Fibroblast of lung (primary cell): ENCODE results near the gene HS3ST3B1.

Experiments used
- EZH2 ChIP-seq: IDR thresholded peaks from 2 replicates; pipeline ENCODE4 v1.5.1; 2012; ENCODE audit warnings: low read length, control low read depth, mild to moderate bottlenecking; ENCODE audit errors: missing control alignments
- TF ChIP-seq, protein P1 (sequence below), 2 donors: IDR thresholded peaks in 1 of 2; conservative IDR thresholded peaks in 1 of 2; 1 replicate in 1 of 2; 2 replicates in 1 of 2; pipeline ENCODE4 v1.5.1; 2011 to 2012; ENCODE audit warnings: low read length in 2 of 2, control low read depth in 1 of 2, inconsistent platforms in 1 of 2, low read depth in 1 of 2, mild to moderate bottlenecking in 1 of 2

DNA sequence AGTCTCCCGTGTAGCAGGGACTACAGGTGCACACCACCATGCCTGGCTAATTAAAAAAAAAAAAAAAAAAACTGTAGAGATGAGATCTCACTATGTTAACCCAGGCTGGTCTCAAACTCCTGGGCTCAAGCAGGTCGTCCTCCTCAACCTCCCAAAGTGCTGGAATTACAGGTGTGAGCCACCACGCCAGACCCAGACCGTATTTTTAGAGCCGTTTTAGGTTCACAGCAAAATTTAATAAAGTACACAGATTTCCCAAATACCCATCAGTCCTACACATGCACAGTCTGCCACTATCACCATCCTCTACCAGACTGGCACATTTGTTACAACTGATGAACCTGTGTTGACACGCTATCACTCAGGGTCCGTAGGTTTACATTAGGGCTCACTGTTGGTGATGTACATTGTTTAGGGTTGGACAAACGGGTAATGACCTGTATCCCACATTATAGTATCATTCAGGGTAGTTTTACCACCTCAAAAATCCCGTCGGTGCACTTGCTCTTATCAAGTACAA lies 10.4 kb downstream of the HS3ST3B1 start:
- TF ChIP-seq, protein P1, sequence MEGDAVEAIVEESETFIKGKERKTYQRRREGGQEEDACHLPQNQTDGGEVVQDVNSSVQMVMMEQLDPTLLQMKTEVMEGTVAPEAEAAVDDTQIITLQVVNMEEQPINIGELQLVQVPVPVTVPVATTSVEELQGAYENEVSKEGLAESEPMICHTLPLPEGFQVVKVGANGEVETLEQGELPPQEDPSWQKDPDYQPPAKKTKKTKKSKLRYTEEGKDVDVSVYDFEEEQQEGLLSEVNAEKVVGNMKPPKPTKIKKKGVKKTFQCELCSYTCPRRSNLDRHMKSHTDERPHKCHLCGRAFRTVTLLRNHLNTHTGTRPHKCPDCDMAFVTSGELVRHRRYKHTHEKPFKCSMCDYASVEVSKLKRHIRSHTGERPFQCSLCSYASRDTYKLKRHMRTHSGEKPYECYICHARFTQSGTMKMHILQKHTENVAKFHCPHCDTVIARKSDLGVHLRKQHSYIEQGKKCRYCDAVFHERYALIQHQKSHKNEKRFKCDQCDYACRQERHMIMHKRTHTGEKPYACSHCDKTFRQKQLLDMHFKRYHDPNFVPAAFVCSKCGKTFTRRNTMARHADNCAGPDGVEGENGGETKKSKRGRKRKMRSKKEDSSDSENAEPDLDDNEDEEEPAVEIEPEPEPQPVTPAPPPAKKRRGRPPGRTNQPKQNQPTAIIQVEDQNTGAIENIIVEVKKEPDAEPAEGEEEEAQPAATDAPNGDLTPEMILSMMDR (conservative IDR thresholded peaks at IDR 0.05 in 1 of 2, IDR thresholded peaks at IDR 0.05 in 1 of 2; ENCODE audit: low read depth in 1 of 2, low read length in 2 of 2), result no peak
- no peak for TF ChIP-seq EZH2
